SJCRH30 (cell line): ENCODE data around the gene MPP2. TPM values are rescaled to one million over a fixed set of nuclear protein-coding genes. Genes with fewer than 3 reads are reported as not detected.
"Not testable (repeated sequence)": the region's sequence is repeated elsewhere in the genome, so short reads cannot be mapped to it uniquely, and the experiment has no call there.

Experiments used
- DNase-seq, 2 experiments: peaks; one replicate each; pipeline ENCODE4 v3.0.0-alpha.2; 2015 to 2020
- H3K27ac ChIP-seq: fragments of 250-450 bp; sonication (Bioruptor Pico); 2 replicates; pipeline ENCODE4 v1.5.1; 2020; ENCODE audit warnings: mild to moderate bottlenecking, moderate library complexity
- H3K27me3 ChIP-seq: fragments of 250-450 bp; sonication (Bioruptor Pico); 2 replicates; pipeline ENCODE4 v1.5.1; 2020; ENCODE audit warnings: mild to moderate bottlenecking, moderate library complexity
- H3K36me3 ChIP-seq: fragments of 250-450 bp; sonication (Bioruptor Pico); 2 replicates; pipeline ENCODE4 v1.5.1; 2020; ENCODE audit warnings: mild to moderate bottlenecking, moderate library complexity
- H3K4me1 ChIP-seq: fragments of 250-450 bp; sonication (Bioruptor Pico); 2 replicates; pipeline ENCODE4 v1.5.1; 2020; ENCODE audit warnings: mild to moderate bottlenecking, moderate library complexity
- H3K4me3 ChIP-seq: fragments of 250-450 bp; sonication (Bioruptor Pico); 2 replicates; pipeline ENCODE4 v1.5.1; 2020; ENCODE audit warnings: mild to moderate bottlenecking, moderate library complexity
- H3K9me3 ChIP-seq: fragments of 250-450 bp; sonication (Bioruptor Pico); replicated peaks from 2 replicates; pipeline ENCODE4 v1.5.1; 2020; ENCODE audit warnings: mild to moderate bottlenecking, moderate library complexity
- total RNA-seq: library from RNA; depleted of rRNA; stranded (reverse); fragments of >200 nt; shearing (Covaris generic); gene quantifications from 2 replicates; pipeline ENCODE4 v1.2.3, GENCODE V29; 2014; rRNA removed

Gene MPP2
- 16.3 and 17.4 TPM in 2 replicates for total RNA-seq

- peak within 1 kb of the TSS; percentile 55 for H3K4me3 ChIP-seq
- H3K4me1 ChIP-seq: peaks cover 10% of the 10 kb centered on the region
- H3K27me3 ChIP-seq: peaks cover 9% of the 10 kb centered on the region
- no peak within 1 kb of the TSS for H3K27ac ChIP-seq
- peak; percentile 78 to 82 for DNase-seq
- H3K36me3 ChIP-seq: no peaks in the 10 kb centered on the region
- H3K9me3 ChIP-seq: no peaks in the 10 kb centered on the region
Measured at GRCh38 chr17:43907425-43907981, at the start of gene MPP2. Gene MPP2, minus strand, starts transcription at chr17:43907536. Its CDS starts 3,076 bp downstream, at chr17:43904460.

DNA sequence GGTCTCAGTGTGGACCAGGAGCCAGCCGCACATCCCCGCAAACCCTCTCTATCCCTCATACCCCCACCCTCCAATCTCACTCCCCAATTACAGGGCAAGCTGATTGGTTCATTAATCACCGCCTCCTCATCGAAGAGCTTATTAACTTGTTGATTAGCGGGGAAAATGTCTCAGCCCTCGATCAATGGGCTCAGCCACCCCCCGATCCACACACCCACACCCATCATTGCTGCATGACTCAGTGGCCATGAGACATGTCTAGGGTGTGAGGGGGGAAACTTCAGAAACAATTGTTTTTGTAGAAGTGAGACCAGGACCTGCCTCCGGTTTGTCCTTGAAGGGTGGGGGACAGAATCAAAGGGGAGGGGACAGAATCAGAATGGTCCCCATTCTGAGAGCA lies 48.9 kb upstream of the MPP2 start:
- Histone ChIP-seq H3K9me3 (no peaks in the 10 kb centered on the region), H3K27ac (no peak overlapping the region), H3K4me1 (no peaks in the 10 kb centered on the region), H3K27me3 (peaks cover 10% of the 10 kb centered on the region; the same call in 1 of the 2 replicates), H3K36me3 (no peaks in the 10 kb centered on the region), H3K4me3 (no peak overlapping the region)
- no peak for DNase-seq

GRCh38 chr17:43953746-43954145 lies 46.4 kb upstream of the MPP2 start, which contains the start of gene PYY:
Gene PYY, minus strand, starts transcription at chr17:43953940. Its CDS starts 457 bp downstream, at chr17:43953483.
- no peak within 1 kb of the TSS for H3K27ac ChIP-seq
- no peak for DNase-seq
- H3K4me3 ChIP-seq: peak within 1 kb of the TSS; percentile 8; the same call in 1 of the 2 replicates
- peaks cover 17% of the 10 kb centered on the region; the same call in 1 of the 2 replicates for H3K27me3 ChIP-seq
- H3K4me1 ChIP-seq: no peaks in the 10 kb centered on the region
- H3K9me3 ChIP-seq: no peaks in the 10 kb centered on the region
- no peaks in the 10 kb centered on the region for H3K36me3 ChIP-seq

GRCh38 chr17:43952724-43953666 lies 45.7 kb upstream of the MPP2 start:
- no peaks in the 10 kb centered on the region for H3K9me3 ChIP-seq
- no peaks in the 10 kb centered on the region for H3K36me3 ChIP-seq
- no peaks in the 10 kb centered on the region for H3K4me1 ChIP-seq
- peaks cover 18% of the 10 kb centered on the region; the same call in 1 of the 2 replicates for H3K27me3 ChIP-seq
- H3K27ac ChIP-seq: no peak overlapping the region
- DNase-seq: peak; percentile 42 to 46
- H3K4me3 ChIP-seq: peak overlapping the region; percentile 8; the same call in 1 of the 2 replicates

GRCh38 chr17:43952351-43952723 lies 45.0 kb upstream of the MPP2 start:
- peak overlapping the region; percentile 8; the same call in 1 of the 2 replicates for H3K4me3 ChIP-seq
- H3K4me1 ChIP-seq: no peaks in the 10 kb centered on the region
- peaks cover 18% of the 10 kb centered on the region; the same call in 1 of the 2 replicates for H3K27me3 ChIP-seq
- no peaks in the 10 kb centered on the region for H3K36me3 ChIP-seq
- peak; percentile 31 to 45 for DNase-seq
- no peak overlapping the region for H3K27ac ChIP-seq
- no peaks in the 10 kb centered on the region for H3K9me3 ChIP-seq

GRCh38 chr17:43951750-43952149 lies 44.4 kb upstream of the MPP2 start:
- no peak overlapping the region for H3K4me3 ChIP-seq
- no peak overlapping the region for H3K27ac ChIP-seq
- DNase-seq: no peak
- H3K4me1 ChIP-seq: peaks cover 2% of the 10 kb centered on the region; the same call in 1 of the 2 replicates
- peaks cover 18% of the 10 kb centered on the region; the same call in 1 of the 2 replicates for H3K27me3 ChIP-seq
- no peaks in the 10 kb centered on the region for H3K9me3 ChIP-seq
- no peaks in the 10 kb centered on the region for H3K36me3 ChIP-seq

- Histone ChIP-seq H3K9me3 (no peaks in the 10 kb centered on the region), H3K36me3 (no peaks in the 10 kb centered on the region), H3K4me1 (peaks cover 6% of the 10 kb centered on the region; the same call in 1 of the 2 replicates), H3K27me3 (peaks cover 18% of the 10 kb centered on the region; the same call in 1 of the 2 replicates), H3K4me3 (no peak overlapping the region), H3K27ac (no peak overlapping the region)
- no peak for DNase-seq
Measured at GRCh38 chr17:43950554-43950953, 43.2 kb upstream of the MPP2 start.

DNA sequence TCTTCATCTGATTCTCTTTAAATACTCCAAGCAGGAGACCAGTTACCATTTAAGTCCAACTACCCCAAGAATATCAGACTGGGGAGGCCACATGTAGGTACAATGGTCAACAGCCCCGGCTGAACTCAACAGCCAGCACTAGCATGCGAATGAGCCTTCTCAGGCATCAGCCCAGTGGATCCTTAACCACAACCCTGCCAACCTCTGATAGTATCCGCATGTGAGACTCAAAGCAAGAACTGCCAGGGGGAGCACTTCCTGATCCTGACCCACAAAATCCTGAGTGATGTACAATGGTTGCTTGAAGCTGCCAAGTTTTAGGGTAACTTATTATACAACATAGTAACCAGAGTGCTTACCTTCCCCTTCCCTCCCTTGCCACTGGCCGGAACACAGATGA lies 42.4 kb upstream of the MPP2 start:
- H3K4me1 ChIP-seq: peaks cover 11% of the 10 kb centered on the region; the same call in 1 of the 2 replicates
- no peak overlapping the region for H3K27ac ChIP-seq
- H3K9me3 ChIP-seq: no peaks in the 10 kb centered on the region
- DNase-seq: no peak
- H3K27me3 ChIP-seq: peaks cover 18% of the 10 kb centered on the region; the same call in 1 of the 2 replicates
- H3K4me3 ChIP-seq: no peak overlapping the region
- H3K36me3 ChIP-seq: no peaks in the 10 kb centered on the region

- no peak overlapping the region for H3K4me3 ChIP-seq
- peaks cover 11% of the 10 kb centered on the region; the same call in 1 of the 2 replicates for H3K4me1 ChIP-seq
- DNase-seq: no peak
- H3K36me3 ChIP-seq: no peaks in the 10 kb centered on the region
- no peak overlapping the region for H3K27ac ChIP-seq
- no peaks in the 10 kb centered on the region for H3K9me3 ChIP-seq
- H3K27me3 ChIP-seq: peaks cover 16% of the 10 kb centered on the region; the same call in 1 of the 2 replicates
Measured at GRCh38 chr17:43946781-43947180, 39.4 kb upstream of the MPP2 start.

DNA sequence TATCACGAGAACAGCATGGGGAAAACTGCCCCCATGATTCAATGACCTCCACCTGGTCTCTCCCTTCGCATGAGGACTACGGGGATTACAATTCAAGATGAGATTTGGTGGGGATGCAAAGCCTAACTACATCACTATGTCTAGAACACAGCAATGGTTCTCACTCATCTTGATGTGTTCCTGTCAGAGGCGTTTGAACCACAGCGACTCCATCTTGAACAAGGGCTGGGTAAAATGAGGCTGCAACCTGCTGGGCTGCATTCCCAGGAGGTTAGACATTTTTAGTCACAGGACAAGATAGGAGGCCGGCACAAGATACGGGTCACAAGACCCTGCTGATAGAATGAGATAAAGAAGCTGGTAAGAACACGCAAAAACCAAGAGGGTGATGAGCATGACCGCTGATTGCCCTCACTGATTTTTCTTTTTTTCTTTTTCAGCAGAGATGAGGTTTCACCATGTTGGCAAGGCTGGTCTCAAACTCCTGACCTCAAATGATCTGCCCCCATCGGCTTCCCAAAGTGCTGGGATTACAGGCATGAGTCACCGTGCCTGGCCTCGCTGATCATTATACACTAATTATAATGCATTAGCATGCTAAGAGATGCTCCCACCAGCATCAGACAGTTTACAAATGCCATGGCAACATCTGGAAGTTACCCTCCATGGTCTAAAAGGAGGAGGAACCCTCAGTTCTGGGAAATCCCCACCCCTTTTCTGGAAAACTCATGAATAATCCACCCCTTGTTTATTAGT lies 37.9 kb upstream of the MPP2 start:
- no peak for DNase-seq
- no peak overlapping the region for H3K4me3 ChIP-seq
- peaks cover 9% of the 10 kb centered on the region; the same call in 1 of the 2 replicates for H3K27me3 ChIP-seq
- no peaks in the 10 kb centered on the region for H3K9me3 ChIP-seq
- no peak overlapping the region for H3K27ac ChIP-seq
- H3K36me3 ChIP-seq: no peaks in the 10 kb centered on the region
- peaks cover 11% of the 10 kb centered on the region; the same call in 1 of the 2 replicates for H3K4me1 ChIP-seq

GRCh38 chr17:43942051-43942685 lies 34.8 kb upstream of the MPP2 start, which contains the start of gene PPY:
Gene PPY, minus strand, starts transcription at chr17:43942476. Its CDS starts 822 bp downstream, at chr17:43941654.
- Histone ChIP-seq H3K4me3 (no peak within 1 kb of the TSS), H3K27me3 (peaks cover 22% of the 10 kb centered on the region), H3K36me3 (no peaks in the 10 kb centered on the region), H3K9me3 (no peaks in the 10 kb centered on the region), H3K27ac (no peak within 1 kb of the TSS), H3K4me1 (peaks cover 11% of the 10 kb centered on the region; the same call in 1 of the 2 replicates)
- no peak for DNase-seq

DNA sequence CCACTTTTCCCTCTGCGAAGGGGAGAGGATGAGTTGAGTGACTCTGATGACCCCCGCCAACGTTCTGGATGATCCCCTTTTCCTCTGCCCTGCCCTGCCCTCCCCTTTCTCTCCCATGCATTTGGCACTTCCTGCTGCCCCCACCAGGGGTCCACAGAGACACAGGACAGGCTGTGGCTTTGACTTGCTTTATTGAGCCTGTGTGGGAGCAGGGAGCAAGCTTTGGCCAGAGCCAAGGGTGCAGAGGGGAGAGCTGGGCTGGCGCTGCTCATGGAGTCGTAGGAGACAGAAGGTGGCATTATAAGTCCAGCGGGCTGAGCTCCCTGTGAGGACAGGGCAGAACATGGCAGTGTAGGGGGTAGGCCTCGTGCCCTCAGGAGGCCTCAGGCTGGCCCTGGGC lies 33.3 kb upstream of the MPP2 start:
- H3K9me3 ChIP-seq: no peaks in the 10 kb centered on the region
- peaks cover 10% of the 10 kb centered on the region; the same call in 1 of the 2 replicates for H3K4me1 ChIP-seq
- peak; percentile 66 to 77 for DNase-seq
- no peaks in the 10 kb centered on the region for H3K36me3 ChIP-seq
- peaks cover 22% of the 10 kb centered on the region for H3K27me3 ChIP-seq
- H3K27ac ChIP-seq: no peak overlapping the region
- H3K4me3 ChIP-seq: no peak overlapping the region

DNA sequence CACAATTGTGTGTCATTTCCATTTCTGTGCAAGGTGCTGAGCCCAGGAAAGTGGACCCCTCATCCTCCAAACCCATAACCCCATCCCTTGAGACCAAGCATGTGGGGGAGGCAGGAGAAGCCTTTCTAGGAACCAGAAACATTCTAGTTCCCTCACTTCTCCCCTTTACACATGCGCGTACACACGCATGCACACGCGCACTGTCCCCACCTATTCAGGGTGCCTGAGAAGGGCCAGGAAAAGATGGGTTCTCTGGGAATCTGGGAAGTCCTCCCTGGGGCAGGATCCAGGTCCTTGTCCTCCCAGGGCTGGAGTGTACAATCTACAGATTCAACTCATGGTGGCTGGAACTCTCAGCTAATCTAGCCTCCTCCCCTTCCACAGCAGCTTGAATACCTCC lies 32.5 kb upstream of the MPP2 start:
- Histone ChIP-seq H3K36me3 (no peaks in the 10 kb centered on the region), H3K9me3 (no peaks in the 10 kb centered on the region), H3K4me1 (peaks cover 4% of the 10 kb centered on the region; the same call in 1 of the 2 replicates), H3K27me3 (peaks cover 22% of the 10 kb centered on the region), H3K27ac (no peak overlapping the region), H3K4me3 (no peak overlapping the region)
- no peak for DNase-seq

- not testable (repeated sequence) for DNase-seq, H3K36me3 ChIP-seq, H3K4me1 ChIP-seq, H3K9me3 ChIP-seq, H3K4me3 ChIP-seq, H3K27ac ChIP-seq
- peaks cover 22% of the 10 kb centered on the region for H3K27me3 ChIP-seq
Measured at GRCh38 chr17:43939452-43939851, 32.1 kb upstream of the MPP2 start.
